Measurements from ENCODE around the gene AGER.
"Not testable (repeated sequence)": the region's sequence is repeated elsewhere in the genome, so short reads cannot be mapped to it uniquely, and the experiment has no call there.

The AGER gene

DNA sequence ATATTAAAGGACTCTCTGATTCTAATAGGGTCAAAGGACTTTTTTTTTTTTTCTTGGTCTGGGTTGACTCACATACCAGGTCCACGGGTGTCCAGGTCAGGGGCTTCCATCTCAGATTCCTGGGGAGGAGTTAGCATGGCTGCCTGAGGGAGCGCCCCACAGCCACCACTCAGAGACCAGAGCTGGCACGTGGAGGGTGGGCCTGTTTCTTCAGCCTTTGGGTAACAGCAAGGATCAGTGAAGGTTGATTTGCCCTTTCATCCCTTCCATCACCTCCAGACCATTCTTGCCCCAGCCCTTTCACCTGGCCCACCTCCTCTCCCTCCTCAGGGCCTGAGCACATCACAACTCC, 14.3 kb upstream of the AGER start:
- DNase-seq, result no peak

DNA sequence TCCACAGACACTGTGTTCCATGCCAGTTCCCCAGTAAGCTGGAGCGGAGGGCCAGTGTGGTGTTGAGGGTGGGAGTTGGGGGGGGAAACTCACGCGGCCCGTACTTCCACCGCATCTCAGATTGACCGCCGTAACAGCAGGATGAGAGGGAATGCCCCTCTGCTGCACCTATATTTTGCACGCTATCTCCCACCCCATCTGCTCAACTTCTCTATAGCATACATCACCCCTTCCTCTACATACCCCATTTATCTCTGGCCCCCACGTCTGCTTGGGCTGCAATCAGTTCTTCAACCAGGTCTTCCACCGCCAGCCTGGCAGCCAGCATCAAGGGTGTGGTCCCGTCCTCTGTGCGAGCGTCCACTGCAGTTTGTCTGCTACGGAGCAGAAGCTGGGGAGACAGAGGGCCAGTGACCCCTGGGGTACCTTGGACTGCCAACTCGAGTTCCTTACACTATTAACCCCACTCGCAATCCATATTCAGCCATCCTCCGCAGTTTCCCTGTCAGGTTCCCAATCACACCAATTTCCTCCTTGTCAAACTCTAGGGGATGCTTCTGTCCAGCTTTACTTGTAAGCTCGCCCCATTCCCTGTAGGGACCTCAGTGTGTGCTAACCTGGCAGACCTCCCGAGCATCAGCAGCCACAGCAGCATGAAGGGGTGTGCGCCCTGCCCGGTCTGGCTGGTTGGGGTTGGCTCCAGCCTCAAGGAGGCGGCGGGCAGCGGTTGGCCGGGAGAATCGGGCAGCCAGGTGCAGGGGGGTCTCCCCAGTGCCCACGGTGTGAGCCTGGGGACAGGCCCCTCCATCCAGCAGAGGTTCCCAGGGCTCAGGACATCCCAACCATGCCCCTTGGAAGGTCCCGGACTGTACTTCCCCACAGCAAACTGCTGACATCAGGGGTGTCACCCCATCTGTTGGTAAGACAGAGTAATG, 12.9 kb upstream of the AGER start:
- DNase-seq, result no peak

DNA sequence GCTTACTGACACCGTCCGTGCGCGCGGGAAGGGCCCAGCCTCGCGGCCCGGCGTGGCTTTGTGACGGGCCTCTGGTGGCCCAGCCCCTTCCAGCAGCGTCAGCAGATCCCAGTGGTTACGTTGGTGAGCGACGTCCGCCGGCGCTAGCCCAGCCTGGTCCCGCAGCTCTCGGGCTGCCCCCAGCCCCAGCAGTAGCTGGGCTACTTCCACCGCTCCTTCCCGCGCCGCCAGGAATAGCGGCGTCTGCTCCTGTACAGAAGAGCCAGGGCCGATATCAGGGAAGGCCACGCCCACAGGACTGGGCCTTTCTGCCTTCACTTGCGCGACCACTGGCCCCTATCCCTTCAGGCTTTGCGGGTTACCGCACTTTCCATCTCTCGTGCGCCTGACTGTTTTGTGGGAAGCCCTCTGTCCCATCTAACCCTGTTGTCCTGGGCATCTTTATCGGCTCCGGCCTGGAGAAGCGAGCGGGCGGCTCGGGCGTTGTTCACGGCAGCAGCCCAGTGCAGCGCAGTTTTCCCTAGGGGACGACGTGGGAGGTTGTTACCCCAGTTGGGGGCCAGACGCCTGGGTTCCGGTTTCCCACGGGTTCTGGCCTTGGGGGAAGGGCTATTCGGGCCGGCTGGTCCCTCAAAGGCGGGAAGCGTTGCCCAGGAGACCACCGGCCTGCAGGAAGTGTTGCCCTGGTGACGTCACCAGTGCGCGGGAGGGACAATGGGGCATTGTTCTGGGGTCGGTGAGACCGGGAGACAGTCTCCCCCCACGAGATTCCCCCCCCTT, 12.0 kb upstream of the AGER start:
- no peak for DNase-seq

DNA sequence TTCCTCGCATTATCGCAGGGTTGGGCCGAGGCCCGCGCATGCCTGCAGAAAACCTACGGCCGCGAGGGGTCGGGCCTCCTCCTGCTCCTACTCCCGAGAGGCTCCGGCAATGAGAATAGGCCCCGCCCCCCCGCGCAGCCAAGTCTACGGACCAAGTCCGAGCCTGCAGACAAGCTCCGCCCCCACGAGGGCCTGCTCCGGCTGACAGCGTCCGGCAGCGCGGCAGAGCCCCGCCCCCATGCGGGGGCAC, 11.5 kb upstream of the AGER start:
- peak; percentile 93 for DNase-seq

DNA sequence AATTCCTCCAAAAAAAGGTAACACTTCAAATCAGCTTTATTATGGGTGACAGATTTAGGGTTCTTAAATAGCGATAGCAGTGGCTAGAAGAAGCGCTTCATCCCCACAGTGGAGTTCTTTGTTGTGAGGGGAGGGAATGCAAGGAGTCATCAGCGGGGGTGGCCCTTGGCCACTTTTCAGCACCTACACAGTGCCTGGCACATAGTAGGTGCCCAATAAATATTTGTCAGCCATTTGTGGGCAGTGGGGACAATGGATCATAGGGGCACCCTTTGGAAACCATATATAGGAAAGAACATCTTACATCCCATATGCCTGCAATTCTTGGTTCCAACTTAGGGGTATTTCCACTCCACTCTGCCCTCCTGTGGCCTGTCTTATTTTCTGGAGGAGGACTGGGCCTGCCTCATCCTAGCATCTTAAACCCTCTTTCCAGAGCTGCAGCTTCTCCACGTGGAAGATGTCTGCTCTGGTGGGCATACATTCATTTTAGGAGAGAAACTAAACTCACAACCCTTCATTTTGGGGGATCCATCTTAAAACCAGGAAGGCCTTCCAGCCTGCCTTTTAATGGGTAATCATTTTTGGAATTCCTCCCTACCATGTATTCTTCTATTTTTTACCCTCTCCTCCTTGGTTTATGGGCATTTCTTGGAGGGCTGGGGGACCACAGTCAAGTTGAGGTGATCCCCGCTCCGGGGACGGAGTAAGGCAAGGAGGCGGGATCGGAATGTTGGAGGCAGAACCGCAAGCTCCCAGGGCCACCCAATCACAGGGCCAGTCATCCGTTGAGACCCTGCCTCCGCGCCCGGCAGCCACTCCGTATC, 11.0 kb upstream of the AGER start:
- no peak for DNase-seq

DNA sequence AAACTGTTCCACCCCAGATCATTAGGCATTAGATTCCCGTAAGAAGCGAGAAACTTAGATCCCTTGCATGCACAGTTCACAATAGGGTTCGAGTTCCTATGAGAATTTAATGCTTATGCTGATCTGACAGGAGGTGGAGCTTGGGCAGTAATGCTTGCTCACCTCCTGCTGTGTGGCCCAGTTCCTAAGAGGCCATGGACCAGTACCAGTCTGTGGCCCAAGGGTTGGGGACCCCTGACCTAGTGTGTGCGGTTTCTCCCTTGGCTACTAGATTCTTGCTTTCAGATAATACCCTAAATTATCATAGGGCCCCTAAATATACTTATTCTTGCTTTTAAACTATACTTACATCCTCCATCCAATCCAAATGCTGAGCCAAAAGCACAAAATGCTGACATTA, 10.3 kb upstream of the AGER start:
- no peak for DNase-seq

DNA sequence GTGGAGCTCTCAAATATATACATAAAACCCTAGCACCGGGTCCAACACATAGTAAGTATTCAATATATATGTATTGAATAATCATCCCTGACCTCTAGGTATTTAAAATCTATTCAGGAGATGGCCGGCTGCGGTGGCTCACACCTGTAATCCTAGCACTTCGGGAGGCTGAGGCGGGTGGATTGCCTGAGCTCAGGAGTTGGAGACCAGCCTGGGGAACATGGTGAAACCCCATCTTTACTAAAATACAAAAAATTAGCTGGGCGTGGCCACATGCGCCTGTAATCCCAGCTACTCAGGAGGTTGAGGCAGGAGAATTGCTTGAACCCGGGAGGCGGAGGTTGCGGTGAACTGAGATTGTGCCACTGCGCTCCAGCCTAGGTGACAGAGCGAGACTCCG, 9.0 kb upstream of the AGER start:
- not testable (repeated sequence) for DNase-seq

DNA sequence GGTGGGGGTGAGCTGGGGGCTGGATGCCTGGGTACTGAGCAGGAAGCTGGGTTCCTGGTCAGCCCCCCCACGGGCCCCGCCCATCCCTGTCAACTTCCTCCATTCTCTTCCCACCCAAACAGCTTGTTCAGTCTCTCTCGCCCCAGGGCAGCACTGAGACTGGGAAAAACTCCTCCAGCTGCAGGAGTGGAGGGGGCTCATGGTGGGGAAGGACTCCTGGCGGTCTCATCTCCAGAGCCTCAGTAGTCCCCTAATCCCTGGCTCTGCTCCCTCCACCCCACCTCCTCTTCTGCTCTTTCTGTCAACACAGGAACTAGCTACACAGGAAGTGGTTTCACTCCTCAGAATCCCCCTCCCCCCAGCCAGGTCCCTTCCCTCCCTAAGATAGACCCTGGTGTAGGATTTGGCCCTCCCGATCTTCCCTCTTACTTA, 8.6 kb upstream of the AGER start, which contains the start of gene GPSM3:
Gene GPSM3 (minus strand): TSS at position 36 of the 432 bp plus-strand sequence. CDS start 130 bp downstream, outside the sequence.
- no peak for DNase-seq

DNA sequence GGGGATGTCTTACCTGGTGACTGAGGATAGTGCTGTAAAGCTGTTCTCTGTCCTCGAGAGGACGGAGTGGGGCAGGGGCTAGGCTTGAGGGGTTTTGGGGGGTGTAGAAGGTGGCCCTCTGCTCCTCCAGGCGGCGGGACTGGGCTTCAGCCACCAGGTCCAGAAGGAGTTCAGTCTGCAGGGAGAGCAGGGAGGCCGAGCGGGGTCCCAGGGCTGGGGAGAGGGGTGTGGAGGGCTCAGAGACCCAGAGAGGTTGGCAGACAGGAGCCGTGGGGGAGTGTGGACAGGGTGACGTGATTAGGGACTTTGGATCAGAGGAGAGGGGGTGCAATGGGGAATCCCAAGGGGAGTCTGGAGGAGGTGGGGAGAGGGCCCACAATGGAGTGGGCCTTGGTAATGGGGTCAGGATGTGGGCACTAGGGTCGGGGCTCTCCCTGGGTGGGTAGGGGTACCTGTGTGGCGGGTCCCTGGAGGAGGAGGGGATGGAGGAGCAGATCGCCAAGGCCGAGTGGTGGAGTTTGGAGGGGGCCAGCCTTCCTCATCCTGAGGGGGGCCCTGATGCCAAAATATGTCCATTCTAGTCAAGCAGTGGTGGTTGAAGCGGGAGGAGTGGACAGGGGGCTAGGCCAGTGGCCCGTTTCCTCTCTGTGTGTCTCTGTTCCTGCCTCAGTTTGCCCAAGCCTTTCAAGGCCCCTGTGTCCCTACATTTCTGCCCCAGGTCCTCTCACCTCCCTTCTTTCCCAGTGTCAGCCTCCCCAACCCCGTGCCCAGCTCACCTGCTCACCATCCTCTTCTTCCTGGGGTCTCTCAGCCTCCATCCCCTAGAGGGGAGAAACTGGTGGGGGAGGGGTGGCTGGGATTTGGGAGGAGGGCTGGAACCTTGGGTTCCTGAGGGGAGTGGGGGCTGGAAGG, 7.9 kb upstream of the AGER start:
- no peak for DNase-seq

DNA sequence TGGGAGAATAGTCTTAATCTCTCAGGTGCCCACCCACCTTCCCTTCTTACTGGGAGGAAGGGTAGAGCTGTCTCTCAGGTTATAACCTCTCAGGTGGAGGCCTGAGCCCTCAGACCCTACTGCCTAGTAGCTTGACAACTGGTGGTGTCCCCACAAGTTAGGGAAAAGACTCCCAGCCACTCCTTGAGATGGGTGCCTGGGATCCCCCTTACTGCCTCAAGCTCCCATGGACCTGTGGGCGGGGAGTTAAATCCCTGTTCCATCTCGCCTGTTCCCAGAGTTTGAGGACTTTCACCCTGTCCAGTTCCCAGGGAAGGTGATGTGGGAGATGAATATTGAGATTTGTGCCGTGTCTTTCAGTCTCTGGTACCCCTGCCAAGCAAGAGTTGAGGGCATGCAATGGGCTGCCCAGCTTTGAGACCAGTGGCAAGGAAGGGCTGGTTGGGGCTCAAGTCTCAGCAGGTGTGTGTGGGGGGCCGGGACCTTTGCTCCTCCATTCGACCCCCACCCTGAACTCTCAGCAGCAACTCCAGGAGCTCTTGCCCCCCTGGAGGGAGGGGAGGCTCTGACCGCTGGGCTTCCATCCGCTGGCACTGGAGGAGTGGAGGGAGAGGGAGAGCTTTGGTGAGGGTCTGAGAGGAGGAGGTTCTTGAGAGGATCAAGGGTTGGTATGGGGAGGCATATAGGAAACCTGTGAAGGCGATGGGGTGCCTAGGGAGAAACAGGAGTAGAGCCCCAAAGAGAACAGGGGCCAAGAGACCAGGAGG, 7.0 kb upstream of the AGER start:
- no peak for DNase-seq

DNA sequence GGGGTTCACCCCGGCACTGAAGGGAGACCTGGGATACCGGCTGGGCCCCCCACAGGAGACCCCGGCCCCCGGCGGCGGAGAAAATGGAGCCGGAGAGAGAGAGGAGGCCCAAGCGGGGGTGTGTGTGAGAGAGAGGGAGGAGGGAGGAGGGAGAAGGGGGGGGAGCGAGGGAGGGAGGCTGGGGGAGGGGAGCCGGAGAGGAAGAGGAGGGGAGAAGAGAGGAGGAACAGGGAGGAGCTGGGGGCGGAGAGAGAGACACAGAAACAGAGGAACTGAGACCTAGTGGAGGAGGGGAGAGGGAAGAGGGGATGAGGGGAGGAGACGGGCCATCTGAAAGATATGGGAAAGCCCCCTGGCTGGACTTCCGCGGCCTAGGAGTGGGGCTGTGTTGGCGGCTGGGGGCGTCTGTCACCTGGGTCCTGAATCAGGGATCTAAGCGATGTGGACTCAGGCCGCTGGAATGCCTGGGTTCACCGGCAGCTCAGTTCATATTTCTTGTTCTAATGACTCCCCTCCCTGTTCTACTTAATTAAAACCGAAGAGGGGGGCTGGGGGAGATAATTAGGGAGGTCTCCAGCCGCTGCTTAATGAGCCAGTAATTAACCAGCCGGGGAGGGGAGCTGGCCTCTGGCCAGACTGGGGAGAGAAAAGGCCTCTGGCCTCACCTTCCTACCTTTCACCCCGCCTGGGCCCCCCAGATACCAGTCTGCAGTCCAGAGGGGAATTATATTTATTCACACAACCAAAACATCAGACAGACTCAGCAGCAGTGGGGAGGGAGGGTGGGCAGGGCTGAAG, 6.2 kb upstream of the AGER start, which contains the start of gene PBX2:
Gene PBX2 (minus strand): TSS at position 149 of the 798 bp plus-strand sequence. CDS start 287 bp downstream, outside the sequence.
- DNase-seq, result peak; percentile 49

DNA sequence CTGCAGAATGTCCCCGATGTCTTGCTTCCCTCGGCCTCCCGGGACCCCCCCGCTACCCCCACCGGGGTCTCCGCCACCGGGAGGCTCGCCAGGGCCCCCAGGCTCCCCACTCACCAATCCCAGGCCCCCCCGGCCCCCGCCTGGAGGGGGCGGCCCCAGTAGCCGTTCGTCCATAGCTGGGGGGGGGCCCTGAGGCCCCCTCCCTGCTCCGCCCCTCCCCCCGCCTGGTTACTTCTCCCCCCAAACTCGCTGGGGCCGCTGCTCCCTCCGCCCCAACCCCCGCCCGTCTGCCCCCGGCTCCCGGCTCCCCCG, 5.6 kb upstream of the AGER start:
- no peak for DNase-seq

DNA sequence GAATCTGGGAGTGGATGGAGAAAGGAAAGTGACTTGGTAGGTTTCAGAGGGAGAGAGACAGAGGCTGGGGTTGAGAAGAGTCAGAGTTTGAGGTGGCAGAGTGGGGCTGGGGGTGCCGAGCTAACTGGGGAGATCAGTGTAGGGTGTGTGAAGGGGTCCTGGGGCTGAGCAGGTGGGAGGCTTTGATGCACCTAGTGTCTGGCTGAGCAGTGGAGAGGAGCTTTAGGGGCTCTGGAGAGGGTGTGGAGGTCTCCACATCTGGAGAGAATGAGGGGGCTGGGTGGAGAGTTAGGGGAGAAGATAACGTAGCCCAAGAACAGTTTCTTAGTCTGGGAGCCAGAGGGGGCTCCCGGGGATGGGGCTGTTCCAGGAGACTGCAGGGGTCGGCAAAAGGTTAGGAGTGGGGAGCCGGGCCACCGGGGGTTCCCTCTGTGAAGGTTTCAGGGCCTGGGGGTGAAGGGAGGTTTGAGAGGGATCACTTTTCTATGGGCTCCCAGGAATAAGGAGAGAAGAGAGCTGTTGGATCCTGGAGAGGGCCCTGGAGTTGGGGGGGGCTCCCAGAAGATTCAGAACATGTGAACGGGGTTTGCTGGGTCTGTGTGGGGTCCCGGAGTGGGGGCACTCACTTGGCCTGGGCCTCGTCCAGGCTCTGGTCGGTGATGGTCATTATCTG, 5.2 kb upstream of the AGER start:
- no peak for DNase-seq

DNA sequence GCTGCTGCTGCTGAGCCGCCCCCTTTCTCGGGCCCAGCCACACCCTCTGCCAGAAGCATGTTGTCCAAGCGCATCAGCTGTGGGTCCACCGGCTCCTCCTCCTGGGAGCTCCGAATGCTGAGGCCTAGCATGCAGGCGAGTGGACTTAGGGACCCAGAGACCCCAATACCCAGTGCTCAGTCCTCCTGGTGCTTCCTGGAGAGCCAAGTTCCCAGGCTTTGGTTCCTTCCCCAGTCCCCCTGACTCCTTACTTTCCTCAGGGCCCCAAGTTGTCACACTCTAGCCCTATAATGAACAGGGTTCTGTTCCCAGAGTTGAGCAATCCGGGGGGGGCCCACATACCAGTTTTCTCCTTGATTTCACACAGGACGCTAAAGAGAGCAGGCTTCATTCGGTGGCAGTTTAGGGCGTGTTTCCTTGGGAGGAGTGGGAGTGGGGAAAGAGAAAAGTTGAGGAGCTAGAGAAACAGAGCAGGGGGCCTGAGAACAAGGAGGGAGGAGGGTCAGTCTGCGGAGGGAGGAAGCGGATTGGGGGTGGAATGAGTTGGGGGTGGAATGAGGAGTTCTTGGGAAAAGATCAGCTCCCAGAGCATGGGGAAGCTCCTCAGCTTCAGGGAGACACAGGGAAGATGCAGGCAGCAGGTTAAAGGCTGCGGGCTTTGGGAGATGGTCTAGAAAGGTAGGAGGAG, 4.5 kb upstream of the AGER start:
- DNase-seq, result no peak

DNA sequence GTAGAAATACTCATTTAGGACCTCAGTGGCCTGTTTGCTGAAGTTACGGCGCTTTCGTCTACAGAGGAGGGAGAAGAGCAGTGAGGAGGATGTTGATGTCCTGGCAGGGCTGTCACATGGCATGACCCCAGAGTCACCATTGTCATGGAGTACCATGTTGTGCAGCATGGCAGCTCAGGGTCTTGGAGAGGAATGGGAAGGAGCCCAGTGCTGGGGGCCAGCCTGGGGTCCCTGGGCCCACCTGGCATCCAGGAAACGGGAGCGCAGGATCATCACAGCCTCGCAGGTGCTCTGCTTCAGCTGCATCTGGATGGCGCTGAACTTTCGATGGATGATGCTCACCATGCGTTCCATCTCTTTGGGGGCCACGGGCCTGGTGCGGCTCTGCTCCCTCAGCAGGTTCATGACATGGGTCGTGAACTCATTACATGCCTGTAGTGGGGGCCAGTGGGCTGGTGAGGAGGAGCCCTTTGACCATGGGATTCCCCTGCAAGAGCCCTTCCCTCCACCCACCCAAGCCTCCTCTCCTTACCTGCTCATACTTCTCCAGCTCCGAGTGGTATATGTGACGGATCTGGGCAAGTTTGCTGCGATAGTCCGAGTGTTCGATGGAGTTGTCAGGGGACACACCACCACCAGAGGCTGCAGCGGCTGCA, 3.8 kb upstream of the AGER start:
- not testable (repeated sequence) for DNase-seq

DNA sequence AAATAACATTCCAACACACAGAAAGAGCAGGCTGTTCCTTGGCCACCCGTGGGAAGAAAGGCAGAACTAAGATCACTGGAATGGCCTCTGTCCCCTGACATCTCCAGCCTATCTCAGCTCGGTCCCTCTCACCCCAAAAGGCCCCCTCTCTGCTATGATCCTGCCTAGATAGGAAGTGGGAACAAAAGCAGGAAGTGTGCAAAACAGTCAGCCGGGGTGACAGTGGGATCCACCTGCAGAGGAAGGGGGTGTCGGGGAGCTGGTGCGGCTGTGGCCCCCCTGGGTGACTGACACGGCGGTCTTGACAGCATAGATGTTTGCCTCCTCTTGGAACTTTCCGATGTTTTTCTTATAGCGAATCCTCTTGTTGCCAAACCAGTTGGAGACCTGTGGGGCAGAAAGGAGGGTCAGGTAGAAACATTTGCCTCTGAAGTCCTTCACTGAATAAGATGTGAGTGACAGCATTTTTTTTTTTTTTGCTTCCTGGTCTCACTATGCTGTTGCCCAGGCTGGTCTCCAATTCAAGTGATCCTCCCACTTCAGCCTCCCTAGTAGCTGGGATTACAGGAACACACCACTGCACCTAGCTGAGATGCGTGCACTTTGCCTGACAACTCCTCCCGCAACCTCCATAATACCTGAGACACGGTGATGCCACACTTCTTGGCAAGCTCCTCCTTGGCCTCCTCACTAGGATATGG, 3.1 kb upstream of the AGER start:
- DNase-seq, result no peak

DNA sequence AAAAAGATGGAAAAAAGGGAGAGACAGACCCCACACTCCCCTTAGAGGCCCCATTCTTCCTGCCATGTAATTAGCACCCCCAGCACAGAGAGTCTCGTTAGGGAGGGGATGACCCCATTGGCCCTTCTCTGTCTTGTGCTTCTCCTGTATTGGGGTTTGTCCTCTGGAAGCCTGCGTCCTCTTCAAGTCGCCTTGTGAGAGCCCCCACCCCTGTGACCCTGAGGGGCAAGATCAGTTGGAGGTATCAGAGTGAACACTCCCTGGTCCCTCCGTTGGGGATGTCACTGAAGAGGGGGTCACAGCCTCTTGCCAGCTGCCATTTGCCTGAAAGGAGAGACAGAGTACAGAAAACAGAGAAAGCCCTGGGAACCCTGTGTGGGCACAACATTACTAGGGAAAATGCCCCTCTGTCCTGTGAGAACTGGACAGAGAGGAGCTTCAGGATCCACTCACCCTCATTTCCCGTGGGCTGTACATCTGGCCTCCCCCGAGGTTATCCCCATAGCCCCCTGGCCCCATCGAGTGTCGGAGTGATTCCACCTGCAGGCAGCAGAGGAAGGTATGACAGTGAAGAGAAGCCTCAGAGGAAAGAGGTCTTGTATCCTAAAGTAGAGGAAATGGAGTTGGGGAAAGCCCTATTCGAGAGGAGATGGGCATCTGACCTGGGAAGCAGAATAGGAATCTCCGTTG, 2.2 kb upstream of the AGER start:
- DNase-seq, result not testable (repeated sequence)

All from NCI-H1436 treated with DMSO at 0.1 percent for 48 hours (cell line).